K562 (cell line): Measurements from ENCODE around the gene RGS7. TPM values are rescaled to one million over a fixed set of nuclear protein-coding genes. Genes with fewer than 3 reads are reported as not detected.

Experiments
- ATAC-seq: fragments of 200-7000 bp; cut with Tn5 transposase; 3 replicates; pipeline ENCODE4 v1.9.1; 2020; ENCODE audit warnings: moderate library complexity
- BruUV-seq: library from RNA; stranded (reverse); fragments of 400-500 nt; replicated peaks from 2 replicates; lab custom pipeline; 2021; lab: Mats Ljungman, UMichigan
- CTCF ChIA-PET: fragments of 300-600 bp; formaldehyde crosslinking; extraction: SDS; loops from one replicate; lab custom pipeline; 2021; ENCODE audit warnings: low intra/inter-chr PET ratio; lab: Yijun Ruan, JAX
- POLR2A ChIA-PET: fragments of 300-600, 350-650 bp; sonication (Branson Sonifier 250); formaldehyde crosslinking; extraction: SDS; loops from one replicate; lab custom pipeline; 2021; ENCODE audit warnings: antibody characterized with exemption, inconsistent platforms; lab: Yijun Ruan, JAX
- DNase-seq, 4 experiments: peaks; one replicate each; pipeline versions ENCODE4 v3.0.0 to v3.0.0-alpha.2; 2011 to 2018; ENCODE audit warnings: low spot score in 3 of 4, mixed read lengths in 3 of 4; ENCODE audit errors: extremely low read depth in 1 of 4
- FAIRE-seq: peaks from 2 replicates; lab custom pipeline; 2011; peaks lifted over from hg19 to GRCh38; lab: Jason Lieb, UNC
- H2AFZ ChIP-seq: 2 replicates; pipeline ENCODE4 v1.6.0; 2011; ENCODE audit warnings: low read depth, low read length, control low read depth, inconsistent platforms
- H3K27ac ChIP-seq: fragments of 200-600 bp; 3 replicates; pipeline ENCODE4 v1.8.0; 2011; ENCODE audit warnings: low read depth, mild to moderate bottlenecking, control low read depth, inconsistent platforms, low read length, moderate library complexity, mixed read lengths; ENCODE audit errors: extremely low read depth
- H3K27me3 ChIP-seq, 2 experiments: fragments of 300-600 bp in 1 of 2; 2 replicates in 1 of 2; 3 replicates in 1 of 2; pipeline versions ENCODE4 v1.6.0 to v1.8.0; 2011; ENCODE audit warnings: inconsistent platforms in 2 of 2, low read length in 2 of 2, mild to moderate bottlenecking in 1 of 2, mixed read lengths in 1 of 2, moderate library complexity in 1 of 2; ENCODE audit not compliant: control insufficient read depth in 2 of 2, insufficient read depth in 2 of 2
- H3K36me3 ChIP-seq: fragments of 300-600 bp; 3 replicates; pipeline ENCODE4 v1.8.0; 2011; ENCODE audit warnings: mild to moderate bottlenecking, low read length, inconsistent platforms; ENCODE audit not compliant: control insufficient read depth, insufficient read depth
- H3K4me1 ChIP-seq, 2 experiments: fragments of 200-600 bp in 1 of 2; replicated peaks in 1 of 2; 2 replicates in 1 of 2; 3 replicates in 1 of 2; pipeline versions ENCODE4 v1.5.1 to v1.8.0; 2011; ENCODE audit warnings: inconsistent platforms in 2 of 2, low read length in 2 of 2, mild to moderate bottlenecking in 1 of 2, mixed read lengths in 1 of 2, moderate library complexity in 1 of 2; ENCODE audit not compliant: control insufficient read depth in 2 of 2, insufficient read depth in 2 of 2
- H3K4me2 ChIP-seq: 2 replicates; pipeline ENCODE4 v1.6.1; 2011; ENCODE audit warnings: low read length, control low read depth, inconsistent platforms, mixed read lengths; ENCODE audit not compliant: insufficient read depth
- H3K4me3 ChIP-seq: fragments of 200-600 bp; sonication (generic), shearing (Covaris generic); 2 replicates; pipeline ENCODE4 v1.5.1; 2016; ENCODE audit warnings: control low read depth, inconsistent platforms
- H3K79me2 ChIP-seq: fragments of 200-600 bp; 3 replicates; pipeline ENCODE4 v1.8.0; 2011; ENCODE audit warnings: low read length, inconsistent platforms; ENCODE audit not compliant: control insufficient read depth, insufficient read depth
- H3K9ac ChIP-seq, 2 experiments: 2 replicates each; pipeline versions ENCODE4 v1.6.0 to v1.6.1; 2011; ENCODE audit warnings: low read depth in 2 of 2, low read length in 2 of 2, control low read depth in 1 of 2, inconsistent platforms in 1 of 2, mild to moderate bottlenecking in 1 of 2, mixed read lengths in 1 of 2; ENCODE audit not compliant: insufficient read depth in 1 of 2
- H3K9me1 ChIP-seq: one replicate; pipeline ENCODE4 v1.6.0; 2011; ENCODE audit warnings: inconsistent platforms, mild to moderate bottlenecking, low read length, moderate library complexity; ENCODE audit not compliant: control insufficient read depth, insufficient read depth
- H3K9me3 ChIP-seq: replicated peaks from 2 replicates; pipeline ENCODE4 v1.5.1; 2011; ENCODE audit warnings: low read depth, low read length, inconsistent platforms; ENCODE audit not compliant: control insufficient read depth, insufficient read depth
- H4K20me1 ChIP-seq: replicated peaks from 2 replicates; pipeline ENCODE4 v1.6.1; 2011; ENCODE audit warnings: low read length, inconsistent platforms, mixed read lengths; ENCODE audit not compliant: control insufficient read depth, insufficient read depth
- CHCHD3 ChIP-seq: fragments of 250-450 bp; sonication (Bioruptor Pico); IDR thresholded peaks from 2 replicates; pipeline ENCODE4 v2.1.2; 2022; ENCODE audit warnings: mild to moderate bottlenecking
- WGBS: fragments of 100-300 bp; shearing (Covaris generic); methylation state at CpG from one replicate; pipeline ENCODE4 v1.1.6; 2016; ENCODE audit warnings: low coverage, mixed read lengths; ENCODE audit not compliant: insufficient coverage; ENCODE audit errors: missing lambda C conversion rate; 5-methylcytosine and 5-hydroxymethylcytosine counted together
- in situ Hi-C: fragments of 300-500 bp; cut with MboI; formaldehyde crosslinking; loops from 4 replicates; pipeline ENCODE4 v1.15.0; 2018; ENCODE audit warnings: inconsistent platforms, mixed read lengths
- intact Hi-C: fragments of 100-400 bp; cut with micrococcal nuclease; formaldehyde crosslinking; loops from 2 replicates; pipeline ENCODE4 v1.14.2; 2022
- polyA plus RNA-seq, 8 experiments: library from polyadenylated mRNA; depleted of rRNA in 4 of 8; stranded (reverse) in 5 of 8; unstranded in 3 of 8; fragments of >200 nt; fragmentation: Nextera tagmentation in 2 of 8; fragmentation: Illumina TruSeq in 1 of 8; extraction: Ambion mirVana in 2 of 8; extraction: Trizol in 1 of 8; gene quantifications; 2 replicates each; pipeline versions ENCODE4 v1.2.1 to v1.2.3, GENCODE V29; 2011 to 2014; ENCODE audit warnings: inconsistent platforms in 1 of 8, missing spikeins in 1 of 8
- total RNA-seq, 7 experiments: library from RNA; depleted of rRNA in 6 of 7; stranded (reverse); fragments of >200 nt in 6 of 7; fragmentation: Illumina TruSeq in 2 of 7; extraction: Trizol in 2 of 7; gene quantifications; 2 replicates each; pipeline versions ENCODE4 v1.2.1 to v1.2.3, GENCODE V29; 2011 to 2021; ENCODE audit warnings: low replicate concordance in 1 of 7
- TF ChIP-seq, protein P1 (sequence below): fragments of 250-450 bp; sonication (Bioruptor Pico); IDR thresholded peaks from 2 replicates; pipeline ENCODE4 v1.8.0; 2021; ENCODE audit warnings: moderate library complexity, mild to moderate bottlenecking, inconsistent platforms

The RGS7 gene
- total and polyA plus RNA-seq, 9 of the 15 experiments (the other 6 are each of a cell fraction or from before 2014, with no cell fraction given) = not detected

DNA sequence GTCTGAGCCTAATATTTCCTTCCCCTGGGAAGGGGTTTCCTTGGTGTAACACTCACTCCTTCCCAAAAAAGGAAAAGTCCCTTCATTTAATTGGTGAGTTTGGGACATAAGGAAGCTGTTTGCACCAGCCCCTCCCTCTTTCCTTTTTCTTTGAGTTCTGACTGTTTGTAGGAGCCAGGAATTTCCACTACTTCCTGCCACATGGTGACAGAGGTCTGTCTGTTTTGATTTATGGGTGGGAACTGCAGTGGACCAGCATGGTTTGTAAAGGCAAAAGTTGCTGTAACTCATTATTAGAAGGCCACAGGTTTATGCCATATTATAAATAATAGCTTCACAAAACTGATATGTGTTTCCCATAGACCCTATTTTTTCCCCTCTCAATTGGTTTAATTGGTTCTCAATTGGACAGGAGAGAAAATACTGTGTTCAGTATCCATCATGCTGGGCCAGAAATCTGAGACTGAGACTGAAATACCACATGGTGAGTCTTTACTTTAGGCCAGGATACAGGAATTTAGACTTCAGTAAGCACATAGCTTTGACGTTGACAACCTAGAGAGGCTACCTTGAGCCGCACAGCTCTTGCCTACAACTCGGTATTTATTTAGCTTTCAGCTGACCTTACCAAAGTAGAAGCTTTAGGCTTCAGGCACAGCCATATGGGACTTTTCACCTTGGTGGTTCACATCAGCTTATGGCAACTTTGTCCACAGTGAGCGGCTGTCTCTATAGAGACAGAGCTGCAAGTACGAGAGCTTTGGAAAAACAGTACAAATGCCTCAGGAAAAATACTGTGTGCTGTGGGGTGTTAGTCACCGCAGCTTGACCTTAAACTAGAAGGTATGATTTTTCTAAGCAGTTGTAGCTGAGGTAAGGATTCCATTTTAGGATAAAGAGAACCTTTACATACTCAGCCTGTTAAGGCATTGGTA, 40.0 kb upstream of the RGS7 start:
- in situ Hi-C loops = no loop called here
- H3K79me2 ChIP-seq = no peaks in the 10 kb centered on the region
- ChIA-PET CTCF (no interaction called here), POLR2A (no interaction called here)
- no peaks in the 10 kb centered on the region for H3K27me3 ChIP-seq
- FAIRE-seq = no peak
- intact Hi-C loops = no loop called here
- BruUV-seq = no TSS peak
- H3K9me1 ChIP-seq = no peaks in the 10 kb centered on the region
- no peak overlapping the region for H3K4me2 ChIP-seq
- H3K36me3 ChIP-seq = no peaks in the 10 kb centered on the region
- TF ChIP-seq, protein P1, sequence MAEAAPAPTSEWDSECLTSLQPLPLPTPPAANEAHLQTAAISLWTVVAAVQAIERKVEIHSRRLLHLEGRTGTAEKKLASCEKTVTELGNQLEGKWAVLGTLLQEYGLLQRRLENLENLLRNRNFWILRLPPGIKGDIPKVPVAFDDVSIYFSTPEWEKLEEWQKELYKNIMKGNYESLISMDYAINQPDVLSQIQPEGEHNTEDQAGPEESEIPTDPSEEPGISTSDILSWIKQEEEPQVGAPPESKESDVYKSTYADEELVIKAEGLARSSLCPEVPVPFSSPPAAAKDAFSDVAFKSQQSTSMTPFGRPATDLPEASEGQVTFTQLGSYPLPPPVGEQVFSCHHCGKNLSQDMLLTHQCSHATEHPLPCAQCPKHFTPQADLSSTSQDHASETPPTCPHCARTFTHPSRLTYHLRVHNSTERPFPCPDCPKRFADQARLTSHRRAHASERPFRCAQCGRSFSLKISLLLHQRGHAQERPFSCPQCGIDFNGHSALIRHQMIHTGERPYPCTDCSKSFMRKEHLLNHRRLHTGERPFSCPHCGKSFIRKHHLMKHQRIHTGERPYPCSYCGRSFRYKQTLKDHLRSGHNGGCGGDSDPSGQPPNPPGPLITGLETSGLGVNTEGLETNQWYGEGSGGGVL = no peak
- no peak for TF ChIP-seq CHCHD3 (CRISPR knock-in tag)
- TF ChIP-seq, all 486 proteins: peak for 0
- H3K9me3 ChIP-seq = no peaks in the 10 kb centered on the region
- 0% methylated on average over 6 of the region's 6 CpGs for WGBS
- H3K9ac ChIP-seq = no peak overlapping the region
- ATAC-seq = no peak
- H3K27ac ChIP-seq = no peak overlapping the region
- no peak overlapping the region for H2AFZ ChIP-seq
- H3K4me3 ChIP-seq = no peak overlapping the region
- DNase-seq = no peak
- no peaks in the 10 kb centered on the region for H4K20me1 ChIP-seq
- no peaks in the 10 kb centered on the region for H3K4me1 ChIP-seq
